GM21360 (cell line): ENCODE results near the gene ADD3.

Experiments used
- ATAC-seq: cut with Tn5 transposase; IDR thresholded peaks from one replicate; pipeline ENCODE4 v1.9.1; 2021; ENCODE audit warnings: mild to moderate bottlenecking, moderate library complexity; ENCODE audit not compliant: unreplicated experiment

ADD3 gene

DNA sequence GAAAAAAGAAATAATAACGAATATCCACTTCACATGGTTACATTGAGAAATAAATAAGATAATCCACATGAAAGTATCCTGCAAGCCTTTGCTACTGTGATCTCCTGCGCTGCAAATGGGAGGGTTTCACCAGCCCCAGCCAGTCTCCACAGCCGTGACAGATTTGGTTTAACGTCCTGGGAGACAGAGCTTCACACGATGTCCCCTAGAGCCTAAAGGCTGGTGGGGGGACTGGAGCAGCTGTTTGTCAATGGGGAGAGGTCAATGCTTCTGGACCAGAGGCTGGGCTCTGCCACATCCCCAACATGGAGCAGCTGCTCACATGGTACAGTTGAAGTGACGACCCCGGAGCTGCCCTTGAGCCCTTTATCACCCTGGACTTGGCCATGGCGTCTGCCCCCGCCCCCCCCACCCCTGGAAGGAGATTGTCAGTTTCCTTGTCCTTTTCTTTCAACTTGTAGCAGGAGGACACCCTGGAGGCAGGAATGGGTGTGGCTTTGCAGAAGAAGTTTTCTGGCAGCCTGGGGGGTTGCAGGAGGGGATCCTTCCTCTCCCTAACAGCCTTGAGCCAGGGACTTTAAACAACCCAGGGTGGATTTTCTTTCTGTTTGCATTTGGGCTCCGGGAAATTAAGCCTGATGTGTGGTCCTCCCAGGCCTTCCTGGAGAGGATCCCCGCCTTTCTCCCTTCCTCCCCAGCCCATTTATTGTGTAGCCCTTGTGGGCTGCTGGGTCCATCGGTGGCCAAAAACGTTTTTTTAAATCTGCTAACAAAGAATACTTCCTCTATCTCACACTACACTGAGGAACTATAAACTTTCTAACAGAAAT, 162.6 kb downstream of the ADD3 start:
- ATAC-seq: no peak

DNA sequence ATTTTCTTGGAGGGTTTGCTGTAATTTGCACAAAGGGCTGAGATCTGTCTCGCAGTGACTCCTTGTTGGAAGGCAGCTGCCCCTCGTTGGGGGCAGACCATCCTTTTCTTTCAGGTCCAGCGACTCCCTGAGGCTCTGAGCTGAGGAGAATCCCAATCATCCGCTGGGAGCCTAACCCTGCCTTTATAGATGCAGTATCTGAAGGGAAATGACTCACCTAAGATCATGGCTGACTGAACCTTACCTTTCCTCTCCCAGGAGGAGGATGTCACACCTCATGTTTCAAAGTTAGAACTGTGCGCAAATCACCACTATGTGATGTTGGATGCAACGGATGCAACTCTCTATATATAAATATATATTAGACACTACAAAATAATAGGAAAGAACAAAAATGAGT, 163.2 kb downstream of the ADD3 start:
- no peak for ATAC-seq

DNA sequence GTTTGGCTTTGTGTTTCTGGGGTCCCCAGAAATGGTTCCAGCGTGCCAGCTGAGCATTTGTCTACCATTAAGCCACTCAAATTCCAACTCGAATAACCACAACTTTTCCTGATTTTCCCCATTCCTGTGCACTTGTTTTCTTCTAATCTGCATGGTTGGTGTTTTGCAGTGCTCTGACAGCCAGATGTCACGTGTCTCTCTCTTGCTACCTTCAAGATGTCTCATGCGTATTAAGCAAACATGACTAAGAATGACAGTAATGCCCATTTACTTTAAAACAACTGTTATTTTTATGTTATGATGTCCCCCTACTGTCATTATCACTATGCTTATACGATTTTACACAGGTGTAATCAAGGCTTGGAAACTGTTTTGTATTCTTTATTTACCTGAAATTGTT, 164.4 kb downstream of the ADD3 start:
- no peak for ATAC-seq

DNA sequence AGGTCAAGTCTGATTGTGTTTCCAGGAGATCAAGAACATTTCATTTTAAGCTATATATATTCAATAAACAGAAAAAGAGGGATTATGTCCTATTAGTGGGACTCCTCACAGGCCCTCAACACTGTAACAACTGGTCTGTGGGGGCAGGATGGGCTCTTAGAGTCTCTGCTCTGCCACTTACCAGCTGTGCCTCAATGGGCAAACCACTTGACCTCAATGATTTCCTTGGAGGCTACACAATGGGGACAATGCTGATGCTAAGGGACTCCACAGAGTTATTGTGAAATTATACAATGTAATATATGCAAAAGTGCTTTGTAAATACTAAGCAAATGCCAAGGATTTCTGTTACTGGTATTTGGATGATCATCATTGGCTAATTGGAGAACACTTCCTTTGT, 166.4 kb downstream of the ADD3 start:
- ATAC-seq: no peak

DNA sequence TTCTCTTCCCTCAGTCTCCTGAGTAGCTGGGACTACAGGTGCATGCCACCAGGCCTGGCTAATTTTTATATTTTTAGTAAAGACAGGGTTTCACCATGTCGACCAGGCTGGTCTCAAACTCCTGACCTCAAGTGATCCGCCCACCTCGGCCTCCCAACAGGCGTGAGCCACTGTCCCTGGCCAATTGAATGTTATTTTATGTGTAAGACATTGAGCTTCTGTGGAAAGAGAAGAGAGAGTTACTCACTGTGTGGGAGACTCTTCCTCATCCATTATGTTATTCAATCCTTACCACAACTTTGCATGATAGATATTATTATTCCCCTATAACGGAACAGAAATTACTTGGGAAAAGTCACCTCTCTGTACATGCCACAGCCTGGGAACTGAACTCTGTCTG, 167.0 kb downstream of the ADD3 start:
- ATAC-seq: no peak

DNA sequence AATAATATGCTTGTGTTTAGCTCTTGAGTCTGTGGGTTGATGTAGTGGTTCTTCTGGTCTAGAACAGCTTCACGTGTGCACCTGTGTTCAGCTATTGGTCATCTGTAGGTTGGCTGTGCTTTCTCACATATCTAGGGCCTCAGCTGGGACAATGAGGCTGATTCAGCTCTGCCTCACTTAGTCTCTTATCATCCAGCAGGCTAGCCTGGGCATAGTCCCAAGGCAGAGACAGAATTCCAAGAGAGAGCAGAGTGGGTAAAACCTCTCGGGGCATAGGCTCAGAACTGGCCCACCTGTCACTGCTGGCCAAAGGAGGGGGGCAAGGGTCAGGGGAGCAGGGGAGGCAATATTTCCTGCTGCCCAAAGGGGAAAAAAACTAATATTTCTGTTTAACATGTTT, 167.6 kb downstream of the ADD3 start:
- no peak for ATAC-seq

DNA sequence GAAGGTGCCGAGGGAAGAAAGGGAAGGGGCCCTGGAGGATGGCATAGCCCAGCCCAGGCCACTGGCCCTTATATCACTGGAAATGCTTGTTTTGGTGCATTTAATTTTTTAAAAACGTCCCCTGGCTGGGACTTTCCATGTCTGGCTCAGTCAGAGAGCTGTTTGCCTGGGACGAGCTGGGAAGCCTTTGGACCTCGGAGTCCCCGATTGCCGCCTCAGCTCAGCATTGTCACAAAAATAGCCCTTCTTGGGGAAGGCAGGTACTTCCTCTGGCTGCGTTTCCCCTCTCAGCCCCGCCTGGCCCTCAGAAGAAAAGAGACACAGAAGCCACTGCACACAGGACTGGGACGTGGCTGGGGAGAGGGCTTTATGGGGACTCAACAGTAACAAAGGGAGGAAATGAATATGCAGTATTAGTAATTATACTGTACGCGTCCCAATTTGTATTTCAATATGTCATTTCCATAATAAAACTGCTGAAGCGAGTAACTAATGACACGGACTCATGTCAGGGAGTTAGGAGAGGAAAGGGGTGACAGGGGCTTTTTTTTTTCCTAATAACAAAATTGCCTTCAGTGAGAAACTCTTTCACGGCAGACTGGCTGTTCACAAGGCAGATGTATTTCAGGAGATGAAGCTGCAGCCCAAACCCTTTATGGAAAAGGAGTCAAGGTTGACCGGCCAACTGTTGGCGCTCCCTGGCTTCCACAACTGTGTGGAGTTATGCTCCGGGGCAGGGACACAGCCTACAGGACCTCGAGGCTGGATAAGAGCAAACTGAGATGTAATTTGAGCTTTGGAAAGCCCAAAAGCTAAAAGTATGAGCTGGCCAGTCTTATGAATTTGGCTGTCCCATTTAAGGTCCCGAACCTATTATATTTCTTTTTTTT, 168.6 kb downstream of the ADD3 start:
- no peak for ATAC-seq

DNA sequence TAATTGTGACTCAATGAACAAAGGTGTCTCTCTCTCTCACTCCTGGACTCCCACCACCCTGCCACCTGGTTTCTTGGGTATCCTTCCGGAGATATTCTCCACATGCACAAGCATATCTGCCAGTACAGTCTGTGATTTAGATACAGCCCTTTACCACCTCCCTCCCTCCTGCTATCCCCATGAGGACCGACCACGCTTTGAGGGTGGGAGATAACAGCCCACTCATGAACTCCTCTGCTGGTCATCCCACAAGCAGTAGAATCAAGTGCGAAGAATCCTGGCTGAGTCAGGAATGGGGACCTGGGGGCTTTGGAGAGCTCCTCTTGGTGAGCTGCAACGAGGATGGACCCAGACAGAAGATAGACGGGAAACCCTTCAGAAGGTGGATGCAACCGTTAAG, 171.4 kb downstream of the ADD3 start:
- ATAC-seq: no peak

DNA sequence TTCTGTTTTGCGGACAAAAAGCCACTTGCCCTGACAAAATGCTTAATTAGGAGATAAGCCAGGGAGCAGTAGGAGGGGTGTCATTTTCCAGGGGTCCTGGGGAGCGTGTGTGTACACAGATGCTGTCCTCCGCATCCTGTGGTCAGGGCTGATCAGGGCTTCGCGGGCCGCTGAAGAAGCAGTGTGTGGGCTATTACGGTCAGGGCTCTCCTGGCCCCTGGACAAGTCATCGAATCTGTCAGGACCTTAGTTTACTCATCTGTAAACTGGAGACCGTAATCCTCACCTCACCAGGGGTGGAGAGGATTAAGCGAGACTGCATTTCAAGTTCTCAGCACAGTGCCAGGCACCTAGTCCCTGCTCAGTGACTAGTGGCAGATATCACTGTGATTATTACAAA, 173.7 kb downstream of the ADD3 start:
- ATAC-seq: no peak

DNA sequence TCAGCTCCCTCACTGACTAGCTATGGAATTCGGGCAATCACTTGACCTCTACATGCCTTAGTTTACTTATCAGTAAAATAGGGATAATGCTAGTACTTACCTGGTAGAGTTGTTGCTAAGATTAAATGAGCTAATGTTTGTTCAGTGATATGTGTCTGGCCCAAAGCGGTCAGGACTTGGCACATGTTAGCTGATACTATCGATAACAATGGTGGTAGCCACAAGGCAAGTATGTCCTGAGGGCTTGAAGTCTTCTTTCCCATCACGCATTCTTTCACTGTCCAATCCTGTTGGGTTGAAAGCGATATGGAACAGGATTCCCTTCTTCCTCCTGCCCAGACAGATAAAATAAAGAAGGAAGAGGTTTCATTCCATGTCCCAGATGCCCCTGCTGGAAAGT, 174.1 kb downstream of the ADD3 start:
- no peak for ATAC-seq

DNA sequence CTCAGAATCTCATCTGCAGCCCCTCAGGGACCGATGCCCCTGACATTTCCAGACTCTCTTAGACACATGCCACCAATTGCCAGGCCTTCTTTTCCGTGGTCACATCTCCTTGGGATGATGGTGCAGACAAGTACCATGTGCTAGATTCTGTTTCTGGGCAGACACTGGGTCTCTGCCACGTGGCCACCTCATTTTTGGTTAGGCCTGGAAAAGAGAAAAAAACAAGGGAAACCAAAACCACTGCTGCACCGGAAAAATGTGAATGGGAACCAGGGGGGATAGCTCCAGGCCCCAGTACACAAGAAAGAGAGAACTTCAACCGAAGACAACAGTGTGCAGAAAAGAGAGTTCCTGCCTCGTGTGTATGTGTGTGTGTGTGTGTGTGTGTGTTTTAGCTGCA, 176.6 kb downstream of the ADD3 start:
- ATAC-seq: no peak
